Osteoblast (primary cell): ENCODE measurements around the gene LRP8. TPM values are rescaled to one million over a fixed set of nuclear protein-coding genes. Genes with fewer than 3 reads are reported as not detected.

Experiments used
- DNase-seq: peaks from one replicate; pipeline ENCODE4 v3.0.0; 2011; ENCODE audit warnings: low spot score, mixed read lengths; ENCODE audit not compliant: insufficient read length; ENCODE audit errors: missing footprints
- H2AFZ ChIP-seq: 2 replicates; pipeline ENCODE4 v1.6.0; 2011; ENCODE audit warnings: mild to moderate bottlenecking, low read length
- H3K27ac ChIP-seq: 2 replicates; pipeline ENCODE4 v1.5.1; 2011; ENCODE audit warnings: mild to moderate bottlenecking, low read depth, low read length, moderate library complexity
- H3K27me3 ChIP-seq: 2 replicates; pipeline ENCODE4 v1.6.0; 2012; ENCODE audit warnings: mild to moderate bottlenecking, control low read depth, inconsistent platforms, low read length, moderate library complexity; ENCODE audit not compliant: insufficient read depth
- H3K36me3 ChIP-seq: 2 replicates; pipeline ENCODE4 v1.5.1; 2011; ENCODE audit warnings: mild to moderate bottlenecking, low read length, control low read depth, moderate library complexity; ENCODE audit not compliant: insufficient read depth
- H3K4me1 ChIP-seq: 2 replicates; pipeline ENCODE4 v1.5.1; 2011; ENCODE audit warnings: mild to moderate bottlenecking, low read length, control low read depth, moderate library complexity; ENCODE audit not compliant: insufficient read depth
- H3K4me2 ChIP-seq: 2 replicates; pipeline ENCODE4 v1.6.0; 2011; ENCODE audit warnings: mild to moderate bottlenecking, low read length; ENCODE audit not compliant: insufficient read depth
- H3K4me3 ChIP-seq: fragments of 200-600 bp; sonication (generic); 3 replicates; pipeline ENCODE4 v1.5.1; 2012; ENCODE audit warnings: mild to moderate bottlenecking, low read length, inconsistent platforms; ENCODE audit not compliant: insufficient read depth
- H3K79me2 ChIP-seq: 2 replicates; pipeline ENCODE4 v1.6.0; 2012; ENCODE audit warnings: mild to moderate bottlenecking, low read length, control low read depth, inconsistent platforms; ENCODE audit not compliant: insufficient read depth
- H3K9me3 ChIP-seq: 2 replicates; pipeline ENCODE4 v1.5.1; 2011; ENCODE audit warnings: low read depth, low read length, control low read depth
- H4K20me1 ChIP-seq: 2 replicates; pipeline ENCODE4 v1.6.0; 2012; ENCODE audit warnings: mild to moderate bottlenecking, low read length, control low read depth; ENCODE audit not compliant: insufficient read depth
- total RNA-seq: library from RNA; depleted of rRNA; stranded (reverse); fragments of >200 nt; gene quantifications from 2 replicates; pipeline ENCODE4 v1.2.3, GENCODE V29; 2012
- TF ChIP-seq, protein P1 (sequence below): IDR thresholded peaks from 2 replicates; pipeline ENCODE4 v1.5.1; 2011; ENCODE audit warnings: mild to moderate bottlenecking, low read depth, low read length, moderate library complexity; ENCODE audit errors: extremely low read depth

The LRP8 gene
- total RNA-seq, 1 donor: 11.2 TPM

DNA sequence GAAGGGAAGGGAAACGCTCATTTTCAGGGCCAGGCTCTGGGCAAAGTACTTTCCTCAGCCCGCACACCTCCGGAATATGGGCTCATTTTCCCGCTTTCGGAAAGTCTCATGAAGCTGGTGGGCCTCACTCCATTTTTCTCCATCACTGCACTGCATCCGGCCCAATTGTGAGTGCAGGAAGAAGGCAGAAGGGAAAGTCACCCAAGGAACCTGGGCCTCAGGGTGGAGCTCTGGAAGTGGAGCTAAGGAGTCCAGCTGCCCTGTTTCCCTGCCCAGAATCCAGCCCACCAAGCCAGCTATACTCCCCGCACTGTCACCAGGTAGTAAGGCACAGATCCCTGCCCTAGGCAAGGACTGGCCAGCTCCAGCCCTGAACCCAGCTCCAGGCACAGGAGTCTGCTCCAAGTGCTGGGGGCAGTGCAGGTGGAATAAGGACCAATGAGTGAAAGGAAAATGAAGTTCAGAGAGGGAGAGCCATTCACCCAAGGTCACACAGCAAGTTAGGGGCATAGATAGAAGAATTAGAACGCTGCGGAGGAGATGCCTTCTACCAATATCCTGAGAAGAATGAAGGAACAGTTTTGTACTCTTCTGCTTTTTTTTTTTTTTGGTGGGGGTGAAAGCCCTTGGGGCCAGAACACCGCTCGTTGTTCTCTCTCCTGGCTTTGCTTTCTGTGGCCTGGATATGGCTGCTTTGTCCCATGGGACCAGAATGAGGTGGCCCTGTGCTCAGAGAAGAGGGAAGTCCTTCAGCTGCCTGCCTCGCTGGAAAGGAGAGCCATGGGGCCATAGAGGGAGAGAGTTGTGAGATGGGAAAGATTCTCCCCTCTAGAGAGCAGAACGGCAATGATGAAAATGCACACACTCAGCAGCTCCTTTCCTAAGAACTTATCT, 10.0 kb downstream of the LRP8 start:
- Histone ChIP-seq H3K27me3 (no peaks in the 10 kb centered on the region), H3K4me2 (no peak overlapping the region), H2AFZ (no peak overlapping the region), H3K79me2 (no peaks in the 10 kb centered on the region), H3K9me3 (no peaks in the 10 kb centered on the region), H3K4me3 (no peak overlapping the region), H4K20me1 (no peaks in the 10 kb centered on the region), H3K27ac (no peak overlapping the region), H3K36me3 (peaks cover 3% of the 10 kb centered on the region), H3K4me1 (no peaks in the 10 kb centered on the region)
- TF ChIP-seq, protein P1, sequence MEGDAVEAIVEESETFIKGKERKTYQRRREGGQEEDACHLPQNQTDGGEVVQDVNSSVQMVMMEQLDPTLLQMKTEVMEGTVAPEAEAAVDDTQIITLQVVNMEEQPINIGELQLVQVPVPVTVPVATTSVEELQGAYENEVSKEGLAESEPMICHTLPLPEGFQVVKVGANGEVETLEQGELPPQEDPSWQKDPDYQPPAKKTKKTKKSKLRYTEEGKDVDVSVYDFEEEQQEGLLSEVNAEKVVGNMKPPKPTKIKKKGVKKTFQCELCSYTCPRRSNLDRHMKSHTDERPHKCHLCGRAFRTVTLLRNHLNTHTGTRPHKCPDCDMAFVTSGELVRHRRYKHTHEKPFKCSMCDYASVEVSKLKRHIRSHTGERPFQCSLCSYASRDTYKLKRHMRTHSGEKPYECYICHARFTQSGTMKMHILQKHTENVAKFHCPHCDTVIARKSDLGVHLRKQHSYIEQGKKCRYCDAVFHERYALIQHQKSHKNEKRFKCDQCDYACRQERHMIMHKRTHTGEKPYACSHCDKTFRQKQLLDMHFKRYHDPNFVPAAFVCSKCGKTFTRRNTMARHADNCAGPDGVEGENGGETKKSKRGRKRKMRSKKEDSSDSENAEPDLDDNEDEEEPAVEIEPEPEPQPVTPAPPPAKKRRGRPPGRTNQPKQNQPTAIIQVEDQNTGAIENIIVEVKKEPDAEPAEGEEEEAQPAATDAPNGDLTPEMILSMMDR: no peak
- DNase-seq: peak; percentile 58

DNA sequence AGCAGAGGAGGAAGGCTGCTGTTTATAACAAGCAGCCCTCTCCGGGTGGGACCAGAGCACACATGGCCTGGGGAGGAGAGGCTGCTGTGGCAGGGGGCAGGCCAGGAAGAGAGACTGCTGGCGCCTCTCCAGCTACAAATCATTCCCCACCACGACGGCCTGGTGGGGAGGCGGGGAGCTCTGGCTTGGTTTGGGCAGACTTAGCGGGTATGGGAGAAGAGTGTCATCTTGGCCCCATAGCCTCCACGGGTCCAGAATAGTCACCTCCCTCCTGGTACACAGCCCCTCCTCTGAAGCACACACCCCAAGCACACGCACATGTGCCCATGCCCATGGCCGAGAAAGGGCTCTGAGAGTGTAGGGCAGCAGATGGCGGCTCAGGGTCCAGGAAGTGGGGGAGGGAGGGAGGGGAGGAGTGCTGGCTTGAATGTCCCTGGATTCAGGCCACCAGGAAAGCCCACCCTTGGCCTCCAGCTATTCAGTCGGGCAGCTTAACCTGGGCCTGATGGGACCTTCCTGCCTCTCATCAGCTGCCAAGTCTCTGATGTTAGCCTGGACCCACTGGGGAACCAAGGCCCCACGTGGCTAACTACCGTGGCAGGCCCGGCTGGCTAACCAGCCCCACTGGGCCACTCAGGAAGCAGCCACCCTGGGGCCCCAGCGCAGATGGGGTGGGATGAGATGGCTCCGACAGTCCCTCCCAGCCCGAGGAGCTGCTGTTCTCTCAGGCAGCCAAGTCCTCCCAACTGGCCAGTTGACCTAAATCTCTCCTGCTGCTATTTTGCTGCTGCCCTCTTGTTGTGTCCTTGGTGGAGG, 10.9 kb downstream of the LRP8 start:
- no peaks in the 10 kb centered on the region for H4K20me1 ChIP-seq
- TF ChIP-seq, protein P1: no peak

DNA sequence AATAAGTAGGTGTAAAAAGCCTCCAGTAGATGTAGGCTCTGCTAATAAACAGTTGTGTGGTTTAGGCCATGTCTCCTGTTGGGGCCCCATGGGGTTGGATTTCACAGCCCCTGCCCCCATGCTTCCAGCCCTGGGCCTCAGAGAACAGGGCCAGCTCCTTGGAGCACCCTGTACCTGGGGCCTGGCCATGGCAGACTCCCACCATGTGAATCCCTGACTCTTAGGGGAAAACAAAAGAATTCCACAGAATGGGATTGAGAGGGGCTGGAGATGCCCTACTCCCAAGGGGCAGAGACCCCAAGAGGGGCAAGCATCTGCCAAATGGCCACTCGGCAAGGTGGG, 11.5 kb downstream of the LRP8 start:
- no peak overlapping the region for H2AFZ ChIP-seq
- H3K4me1 ChIP-seq: no peaks in the 10 kb centered on the region
- H4K20me1 ChIP-seq: no peaks in the 10 kb centered on the region
- H3K79me2 ChIP-seq: no peaks in the 10 kb centered on the region
- H3K9me3 ChIP-seq: no peaks in the 10 kb centered on the region
- peak; percentile 80 for DNase-seq
- H3K36me3 ChIP-seq: peaks cover 1% of the 10 kb centered on the region
- no peaks in the 10 kb centered on the region for H3K27me3 ChIP-seq
- H3K27ac ChIP-seq: no peak overlapping the region
- no peak overlapping the region for H3K4me2 ChIP-seq
- no peak overlapping the region for H3K4me3 ChIP-seq
- TF ChIP-seq, protein P1: no peak

More for the DNA sequence above, 10.9 kb downstream of the LRP8 start:
- no peak overlapping the region for H3K4me2 ChIP-seq
- no peak overlapping the region for H2AFZ ChIP-seq
- no peaks in the 10 kb centered on the region for H3K4me1 ChIP-seq
- H3K4me3 ChIP-seq: no peak overlapping the region
- peak; percentile 68 for DNase-seq
- H3K79me2 ChIP-seq: no peaks in the 10 kb centered on the region
- peaks cover 3% of the 10 kb centered on the region for H3K36me3 ChIP-seq
- H3K27me3 ChIP-seq: no peaks in the 10 kb centered on the region
- H3K9me3 ChIP-seq: no peaks in the 10 kb centered on the region
- H3K27ac ChIP-seq: no peak overlapping the region
